Loucy (cell line): ENCODE results near the gene NELL2.

ENCODE experiments used
- H2AFZ ChIP-seq: fragments of 200-600 bp; sonication (generic); 2 replicates; pipeline ENCODE4 v1.6.0; 2016; ENCODE audit warnings: antibody characterized with exemption, mild to moderate bottlenecking, low read length, moderate library complexity
- H3F3A ChIP-seq: fragments of 200-600 bp; 2 replicates; pipeline ENCODE4 v1.6.0; 2016; ENCODE audit warnings: antibody characterized with exemption, low read depth, mild to moderate bottlenecking
- H3K27me3 ChIP-seq: fragments of 200-600 bp; sonication (generic); 2 replicates; pipeline ENCODE4 v1.6.1; 2014; ENCODE audit warnings: low read length, mild to moderate bottlenecking; ENCODE audit not compliant: insufficient read depth, poor library complexity, severe bottlenecking
- H3K36me3 ChIP-seq: fragments of 200-600 bp; sonication (generic); 2 replicates; pipeline ENCODE4 v1.6.1; 2016; ENCODE audit warnings: low read length; ENCODE audit not compliant: insufficient read depth
- H3K4me1 ChIP-seq: fragments of 200-600 bp; sonication (generic); 2 replicates; pipeline ENCODE4 v1.5.1; 2014; ENCODE audit warnings: low read length, mild to moderate bottlenecking; ENCODE audit not compliant: insufficient read depth, poor library complexity, severe bottlenecking
- H3K4me2 ChIP-seq: fragments of 200-600 bp; sonication (generic); 2 replicates; pipeline ENCODE4 v1.6.0; 2014; ENCODE audit warnings: antibody characterized with exemption, low read length, low read depth, mild to moderate bottlenecking; ENCODE audit not compliant: poor library complexity, severe bottlenecking
- H3K4me3 ChIP-seq: fragments of 200-600 bp; sonication (generic); 2 replicates; pipeline ENCODE4 v1.5.1; 2014; ENCODE audit warnings: low read length, mild to moderate bottlenecking, mixed read lengths; ENCODE audit not compliant: poor library complexity, severe bottlenecking
- H3K79me2 ChIP-seq: fragments of 200-600 bp; sonication (generic); 2 replicates; pipeline ENCODE4 v1.6.1; 2014; ENCODE audit warnings: low read length; ENCODE audit not compliant: insufficient read depth
- H3K9ac ChIP-seq: fragments of 200-600 bp; sonication (generic); 2 replicates; pipeline ENCODE4 v1.6.0; 2014; ENCODE audit warnings: mild to moderate bottlenecking, low read depth, low read length, moderate library complexity; ENCODE audit not compliant: poor library complexity, severe bottlenecking
- H3K9me2 ChIP-seq: fragments of 200-600 bp; sonication (generic); replicated peaks from 2 replicates; pipeline ENCODE4 v1.6.1; 2016; ENCODE audit warnings: low read depth, low read length, mixed read lengths
- H3K9me3 ChIP-seq: fragments of 200-600 bp; sonication (generic); 2 replicates; pipeline ENCODE4 v1.6.1; 2014; ENCODE audit warnings: mild to moderate bottlenecking, antibody characterized with exemption, low read length, low read depth; ENCODE audit not compliant: insufficient read depth
- H4K20me1 ChIP-seq: fragments of 200-600 bp; sonication (generic); 2 replicates; pipeline ENCODE4 v1.6.0; 2014; ENCODE audit warnings: antibody characterized with exemption, low read length, mild to moderate bottlenecking; ENCODE audit not compliant: insufficient read depth, poor library complexity, severe bottlenecking
- EZH2phosphoT487 ChIP-seq: fragments of 200-600 bp; IDR thresholded peaks from 2 replicates; pipeline ENCODE4 v1.6.1; 2018; ENCODE audit warnings: antibody characterized with exemption, mild to moderate bottlenecking, moderate library complexity, borderline replicate concordance
- TF ChIP-seq, protein P1 (sequence below): fragments of 200-600 bp; sonication (generic); conservative IDR thresholded peaks from 2 replicates; pipeline ENCODE4 v1.5.1; 2014; ENCODE audit warnings: mild to moderate bottlenecking, antibody characterized with exemption, low read length

Gene NELL2

DNA sequence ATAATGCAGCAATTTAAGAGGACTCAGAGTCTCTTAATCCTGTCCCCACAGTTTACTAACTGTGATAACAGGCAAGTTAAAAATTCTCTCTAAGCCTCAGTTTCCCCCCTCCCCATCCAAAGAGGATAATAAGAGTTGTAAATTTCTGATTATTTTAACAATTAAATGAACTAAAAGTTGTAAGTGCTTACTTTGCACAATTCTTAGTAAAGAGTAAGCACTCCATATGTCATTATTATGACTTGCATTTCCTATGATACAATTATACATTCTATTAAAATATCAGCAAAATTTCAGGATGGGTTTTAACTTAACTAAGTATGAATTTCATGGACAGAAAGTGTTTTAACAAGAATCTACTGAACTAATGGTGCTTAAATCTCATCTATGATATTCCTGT, 80.1 kb downstream of the NELL2 start:
- H4K20me1 ChIP-seq: no peaks in the 10 kb centered on the region
- H2AFZ ChIP-seq: no peak overlapping the region
- TF ChIP-seq EZH2phosphoT487: no peak
- TF ChIP-seq, protein P1, sequence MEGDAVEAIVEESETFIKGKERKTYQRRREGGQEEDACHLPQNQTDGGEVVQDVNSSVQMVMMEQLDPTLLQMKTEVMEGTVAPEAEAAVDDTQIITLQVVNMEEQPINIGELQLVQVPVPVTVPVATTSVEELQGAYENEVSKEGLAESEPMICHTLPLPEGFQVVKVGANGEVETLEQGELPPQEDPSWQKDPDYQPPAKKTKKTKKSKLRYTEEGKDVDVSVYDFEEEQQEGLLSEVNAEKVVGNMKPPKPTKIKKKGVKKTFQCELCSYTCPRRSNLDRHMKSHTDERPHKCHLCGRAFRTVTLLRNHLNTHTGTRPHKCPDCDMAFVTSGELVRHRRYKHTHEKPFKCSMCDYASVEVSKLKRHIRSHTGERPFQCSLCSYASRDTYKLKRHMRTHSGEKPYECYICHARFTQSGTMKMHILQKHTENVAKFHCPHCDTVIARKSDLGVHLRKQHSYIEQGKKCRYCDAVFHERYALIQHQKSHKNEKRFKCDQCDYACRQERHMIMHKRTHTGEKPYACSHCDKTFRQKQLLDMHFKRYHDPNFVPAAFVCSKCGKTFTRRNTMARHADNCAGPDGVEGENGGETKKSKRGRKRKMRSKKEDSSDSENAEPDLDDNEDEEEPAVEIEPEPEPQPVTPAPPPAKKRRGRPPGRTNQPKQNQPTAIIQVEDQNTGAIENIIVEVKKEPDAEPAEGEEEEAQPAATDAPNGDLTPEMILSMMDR: no peak
- H3K4me3 ChIP-seq: no peak overlapping the region
- no peak overlapping the region for H3K4me2 ChIP-seq
- H3K36me3 ChIP-seq: no peaks in the 10 kb centered on the region
- no peaks in the 10 kb centered on the region for H3K9me2 ChIP-seq
- no peaks in the 10 kb centered on the region for H3K27me3 ChIP-seq
- no peaks in the 10 kb centered on the region for H3F3A ChIP-seq
- no peaks in the 10 kb centered on the region for H3K4me1 ChIP-seq
- H3K9me3 ChIP-seq: no peaks in the 10 kb centered on the region
- H3K9ac ChIP-seq: no peak overlapping the region
- H3K79me2 ChIP-seq: no peaks in the 10 kb centered on the region

DNA sequence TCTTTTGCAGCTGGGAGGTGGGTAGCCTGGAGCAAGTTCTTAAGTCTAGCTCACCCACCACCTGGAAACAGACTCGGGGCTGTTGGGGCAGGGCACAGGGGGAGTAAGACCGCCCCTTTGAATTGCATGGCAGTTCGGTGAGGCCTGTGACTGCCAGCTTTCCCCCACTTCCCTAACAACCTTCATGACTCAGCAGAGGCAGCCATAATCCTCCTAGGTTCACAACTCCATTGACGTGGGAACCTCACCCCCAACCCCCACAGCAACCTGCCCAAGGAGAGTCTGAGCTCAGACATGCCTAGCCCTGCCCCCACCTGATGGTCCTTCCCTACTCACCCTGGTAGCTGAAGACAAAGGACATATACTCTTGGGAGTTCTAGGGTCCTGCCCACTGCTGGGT, 87.4 kb downstream of the NELL2 start:
- Histone ChIP-seq H2AFZ (no peak overlapping the region), H3K4me3 (no peak overlapping the region), H3K9me3 (no peaks in the 10 kb centered on the region), H3K79me2 (no peaks in the 10 kb centered on the region), H3K4me1 (no peaks in the 10 kb centered on the region), H3K9me2 (no peaks in the 10 kb centered on the region), H3K4me2 (no peak overlapping the region), H3K36me3 (no peaks in the 10 kb centered on the region), H4K20me1 (no peaks in the 10 kb centered on the region), H3K27me3 (no peaks in the 10 kb centered on the region), H3F3A (no peaks in the 10 kb centered on the region), H3K9ac (no peak overlapping the region)
- TF ChIP-seq, protein P1: no peak
- TF ChIP-seq EZH2phosphoT487: no peak

DNA sequence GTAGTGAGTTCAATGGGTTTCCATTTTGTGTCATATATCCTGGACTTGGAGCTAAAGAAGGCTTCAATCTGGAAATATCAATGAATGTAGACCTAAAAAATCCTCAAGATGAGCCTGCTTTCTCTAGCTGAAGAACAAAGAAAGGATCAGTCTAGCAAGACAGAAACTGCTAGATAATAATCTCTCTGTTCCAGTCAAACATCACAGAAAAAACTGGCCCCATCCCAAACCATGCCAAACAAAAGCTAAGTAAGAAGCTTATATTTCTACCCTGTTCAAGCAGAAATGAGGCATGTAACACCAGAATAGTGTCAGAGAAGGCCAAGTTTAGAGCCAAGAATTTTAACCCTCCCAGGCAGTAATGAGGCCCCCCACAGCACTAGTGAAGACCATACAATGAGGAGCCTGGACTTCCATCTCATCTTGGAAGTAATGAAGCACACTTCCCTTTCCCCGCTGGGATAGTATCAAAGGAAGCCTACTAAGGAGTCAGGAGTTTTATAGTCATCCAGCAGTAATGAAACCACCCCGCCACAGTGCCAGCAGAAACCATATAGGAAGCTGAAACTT, 95.8 kb downstream of the NELL2 start:
- TF ChIP-seq EZH2phosphoT487: no peak
- TF ChIP-seq, protein P1: no peak
- Histone ChIP-seq H3K4me2 (no peak overlapping the region), H3K4me1 (no peaks in the 10 kb centered on the region)

More for the DNA sequence above, 95.8 kb downstream of the NELL2 start:
- Histone ChIP-seq H3K4me3 (no peak overlapping the region), H3K36me3 (no peaks in the 10 kb centered on the region), H3K9me3 (no peaks in the 10 kb centered on the region), H4K20me1 (no peaks in the 10 kb centered on the region), H3K27me3 (no peaks in the 10 kb centered on the region), H3F3A (no peaks in the 10 kb centered on the region), H3K79me2 (no peaks in the 10 kb centered on the region), H2AFZ (no peak overlapping the region), H3K9ac (no peak overlapping the region), H3K9me2 (no peaks in the 10 kb centered on the region)
